OCI-LY1 (cell line): ENCODE results near the gene PRDM8.

ENCODE experiments used
- H2AFZ ChIP-seq: fragments of 200-600 bp; sonication (generic), shearing (Covaris generic); 2 replicates; pipeline ENCODE4 v1.6.0; 2014; ENCODE audit warnings: antibody characterized with exemption, mild to moderate bottlenecking, low read length
- H3F3A ChIP-seq: fragments of 200-600 bp; sonication (generic), shearing (Covaris generic); 2 replicates; pipeline ENCODE4 v1.6.0; 2014; ENCODE audit warnings: mild to moderate bottlenecking, antibody characterized with exemption, low read length, moderate library complexity; ENCODE audit not compliant: insufficient read depth
- H3K27ac ChIP-seq: fragments of 200-600 bp; sonication (generic); 2 replicates; pipeline ENCODE4 v1.5.1; 2014; ENCODE audit warnings: low read length, mixed run types, mild to moderate bottlenecking, low read depth; ENCODE audit not compliant: poor library complexity, severe bottlenecking
- H3K27me3 ChIP-seq: fragments of 200-600 bp; sonication (generic); 2 replicates; pipeline ENCODE4 v1.6.0; 2014; ENCODE audit warnings: antibody characterized with exemption, mild to moderate bottlenecking, low read length, moderate library complexity; ENCODE audit not compliant: insufficient read depth
- H3K36me3 ChIP-seq: fragments of 200-600 bp; sonication (generic); 2 replicates; pipeline ENCODE4 v1.6.1; 2014; ENCODE audit warnings: mild to moderate bottlenecking, antibody characterized with exemption, low read length, moderate library complexity, mixed read lengths; ENCODE audit not compliant: insufficient read depth
- H3K4me1 ChIP-seq: fragments of 200-600 bp; sonication (generic); 2 replicates; pipeline ENCODE4 v1.5.1; 2014; ENCODE audit warnings: mild to moderate bottlenecking, low read length, moderate library complexity; ENCODE audit not compliant: insufficient read depth, severe bottlenecking
- H3K4me2 ChIP-seq: fragments of 200-600 bp; sonication (generic), shearing (Covaris generic); 2 replicates; pipeline ENCODE4 v1.6.1; 2014; ENCODE audit warnings: low read length
- H3K4me3 ChIP-seq: fragments of 200-600 bp; sonication (generic); 2 replicates; pipeline ENCODE4 v1.5.1; 2014; ENCODE audit warnings: low read length, low read depth, mild to moderate bottlenecking, mixed read lengths; ENCODE audit not compliant: poor library complexity, severe bottlenecking
- H3K79me2 ChIP-seq: fragments of 200-600 bp; shearing (Covaris generic); 2 replicates; pipeline ENCODE4 v1.6.1; 2016; ENCODE audit warnings: mixed run types, low read length, mixed read lengths; ENCODE audit not compliant: insufficient read depth
- H3K9ac ChIP-seq: fragments of 200-600 bp; sonication (generic), shearing (Covaris generic); 2 replicates; pipeline ENCODE4 v1.6.1; 2014; ENCODE audit warnings: mild to moderate bottlenecking, low read length, mixed read lengths
- H3K9me2 ChIP-seq: fragments of 200-600 bp; sonication (generic), shearing (Covaris generic); 2 replicates; pipeline ENCODE4 v1.6.1; 2014; ENCODE audit warnings: low read depth, mild to moderate bottlenecking, low read length, mixed read lengths
- H3K9me3 ChIP-seq: fragments of 200-600 bp; shearing (Covaris generic); 2 replicates; pipeline ENCODE4 v1.6.1; 2014; ENCODE audit warnings: low read length, mixed read lengths
- H4K20me1 ChIP-seq: fragments of 200-600 bp; sonication (generic), shearing (Covaris generic); 2 replicates; pipeline ENCODE4 v1.6.0; 2016; ENCODE audit warnings: mild to moderate bottlenecking, low read length; ENCODE audit not compliant: insufficient read depth
- EZH2 ChIP-seq: fragments of 200-600 bp; sonication (generic), shearing (Covaris generic); IDR thresholded peaks from 2 replicates; pipeline ENCODE4 v1.8.0; 2017; ENCODE audit warnings: borderline replicate concordance, mixed run types, mild to moderate bottlenecking, antibody characterized with exemption, low read length, moderate library complexity, mixed read lengths
- TF ChIP-seq, protein P1 (sequence below): fragments of 200-600 bp; sonication (generic), shearing (Covaris generic); IDR thresholded peaks from 2 replicates; pipeline ENCODE4 v1.5.1; 2017; ENCODE audit warnings: mild to moderate bottlenecking, antibody characterized with exemption, low read length, moderate library complexity, mixed read lengths

Gene PRDM8

DNA sequence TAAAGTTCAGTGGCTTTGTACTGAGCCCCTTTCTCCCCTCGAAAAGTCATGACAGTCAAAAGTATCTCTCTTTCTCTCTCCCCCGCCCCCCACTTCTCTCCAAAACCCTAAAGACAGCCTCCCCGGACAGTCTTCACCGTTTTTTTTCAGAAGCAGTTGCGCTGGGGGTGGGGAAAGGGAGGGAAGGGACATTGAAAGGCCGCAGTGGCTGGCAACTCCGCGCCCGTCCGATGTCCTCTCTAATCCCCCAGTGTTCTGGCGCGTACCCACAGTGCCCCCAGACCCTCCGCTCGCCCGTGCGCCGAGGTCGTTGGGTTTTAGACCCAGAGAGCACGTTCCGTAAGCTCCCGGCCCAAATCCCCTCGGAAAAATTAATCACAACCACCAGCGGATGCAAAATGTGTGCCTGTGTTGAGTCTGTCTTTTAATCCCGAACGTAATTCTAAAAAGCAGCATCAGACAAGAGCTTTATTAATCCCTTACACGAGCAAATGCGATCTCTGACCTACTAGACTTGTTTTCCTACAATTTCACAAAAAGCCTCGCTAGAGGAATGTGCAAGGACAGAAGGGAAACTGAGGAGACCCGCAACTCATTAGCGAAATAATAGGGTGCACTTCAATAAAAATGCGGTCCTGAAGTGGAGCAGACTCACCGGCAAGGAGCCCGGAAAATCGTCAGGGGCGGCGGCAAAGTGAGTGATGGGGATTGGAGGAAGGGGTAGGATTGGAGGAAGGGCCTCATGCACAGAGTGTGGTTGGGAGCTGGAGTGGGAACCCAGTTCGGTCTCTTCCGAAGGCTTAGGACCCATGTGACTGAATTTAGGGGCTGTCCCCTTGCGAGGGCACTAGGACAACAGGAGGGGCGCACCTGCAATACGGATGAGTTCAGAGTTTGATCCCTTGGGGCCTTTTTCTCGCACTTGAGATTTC lies 12.2 kb upstream of the PRDM8 start:
- Histone ChIP-seq H3K4me1 (peaks cover 8% of the 10 kb centered on the region), H3K9ac (peak overlapping the region; percentile 49; the same call in 1 of the 2 replicates), H3K9me3 (no peaks in the 10 kb centered on the region), H4K20me1 (no peaks in the 10 kb centered on the region), H3K4me2 (peak overlapping the region; percentile 80), H3K4me3 (peak overlapping the region; percentile 63), H3K9me2 (no peaks in the 10 kb centered on the region), H3K27ac (no peak overlapping the region), H2AFZ (no peak overlapping the region), H3K27me3 (no peaks in the 10 kb centered on the region; the same call in 1 of the 2 replicates), H3F3A (no peaks in the 10 kb centered on the region), H3K36me3 (no peaks in the 10 kb centered on the region), H3K79me2 (no peaks in the 10 kb centered on the region)
- TF ChIP-seq, protein P1, sequence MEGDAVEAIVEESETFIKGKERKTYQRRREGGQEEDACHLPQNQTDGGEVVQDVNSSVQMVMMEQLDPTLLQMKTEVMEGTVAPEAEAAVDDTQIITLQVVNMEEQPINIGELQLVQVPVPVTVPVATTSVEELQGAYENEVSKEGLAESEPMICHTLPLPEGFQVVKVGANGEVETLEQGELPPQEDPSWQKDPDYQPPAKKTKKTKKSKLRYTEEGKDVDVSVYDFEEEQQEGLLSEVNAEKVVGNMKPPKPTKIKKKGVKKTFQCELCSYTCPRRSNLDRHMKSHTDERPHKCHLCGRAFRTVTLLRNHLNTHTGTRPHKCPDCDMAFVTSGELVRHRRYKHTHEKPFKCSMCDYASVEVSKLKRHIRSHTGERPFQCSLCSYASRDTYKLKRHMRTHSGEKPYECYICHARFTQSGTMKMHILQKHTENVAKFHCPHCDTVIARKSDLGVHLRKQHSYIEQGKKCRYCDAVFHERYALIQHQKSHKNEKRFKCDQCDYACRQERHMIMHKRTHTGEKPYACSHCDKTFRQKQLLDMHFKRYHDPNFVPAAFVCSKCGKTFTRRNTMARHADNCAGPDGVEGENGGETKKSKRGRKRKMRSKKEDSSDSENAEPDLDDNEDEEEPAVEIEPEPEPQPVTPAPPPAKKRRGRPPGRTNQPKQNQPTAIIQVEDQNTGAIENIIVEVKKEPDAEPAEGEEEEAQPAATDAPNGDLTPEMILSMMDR: no peak
- no peak for TF ChIP-seq EZH2

DNA sequence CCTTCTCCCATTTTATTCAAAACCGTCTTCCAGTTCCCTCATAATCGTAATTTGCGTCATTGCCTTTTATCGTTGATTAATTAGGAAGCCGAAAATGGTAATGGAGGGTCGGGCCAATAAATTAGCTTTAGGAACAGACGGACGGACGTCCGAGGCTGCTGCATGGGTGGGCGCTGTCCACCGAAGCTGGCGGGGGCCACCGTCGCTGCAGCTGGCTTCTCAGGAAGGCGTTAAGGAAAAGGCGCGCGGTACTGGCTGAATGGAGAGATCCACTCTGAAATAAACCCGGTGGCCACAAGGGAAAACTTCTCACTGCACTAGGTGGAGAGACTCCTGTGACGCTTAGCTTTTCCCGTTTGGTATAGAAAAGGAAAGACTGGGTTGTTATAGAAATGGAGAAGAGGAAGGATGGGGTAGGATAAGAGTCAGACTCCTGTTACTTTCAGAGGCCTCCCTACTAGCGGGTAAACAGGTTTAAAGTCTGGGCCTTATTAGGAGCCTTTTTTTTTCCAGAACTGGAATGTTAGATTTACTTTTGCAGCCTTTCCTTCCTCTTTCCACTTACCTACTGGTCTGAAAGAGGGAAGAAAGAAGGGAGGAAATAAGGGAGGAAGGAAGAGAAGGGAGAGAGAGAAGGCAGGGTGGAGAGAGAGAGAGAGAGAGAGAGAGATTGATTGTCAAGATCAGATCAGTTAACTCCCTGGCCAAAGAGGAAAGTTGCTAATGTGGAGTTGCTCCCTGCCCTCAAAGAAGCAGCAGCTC lies 11.3 kb upstream of the PRDM8 start:
- no peak overlapping the region for H3K9ac ChIP-seq
- H3F3A ChIP-seq: no peaks in the 10 kb centered on the region
- H3K4me2 ChIP-seq: no peak overlapping the region
- TF ChIP-seq, protein P1: no peak
- TF ChIP-seq EZH2: no peak
- H3K27me3 ChIP-seq: peaks cover 4% of the 10 kb centered on the region; the same call in 1 of the 2 replicates
- no peak overlapping the region for H3K27ac ChIP-seq
- no peak overlapping the region for H3K4me3 ChIP-seq
- H2AFZ ChIP-seq: no peak overlapping the region
- peaks cover 8% of the 10 kb centered on the region for H3K4me1 ChIP-seq
- H4K20me1 ChIP-seq: no peaks in the 10 kb centered on the region
- H3K9me2 ChIP-seq: no peaks in the 10 kb centered on the region
- no peaks in the 10 kb centered on the region for H3K79me2 ChIP-seq
- H3K36me3 ChIP-seq: no peaks in the 10 kb centered on the region
- no peaks in the 10 kb centered on the region for H3K9me3 ChIP-seq

GRCh38 chr4:80186676-80187075 lies 10.6 kb upstream of the PRDM8 start:
- no peaks in the 10 kb centered on the region for H3K9me2 ChIP-seq
- H3K27me3 ChIP-seq: peaks cover 4% of the 10 kb centered on the region; the same call in 1 of the 2 replicates
- no peak overlapping the region for H3K9ac ChIP-seq
- H2AFZ ChIP-seq: no peak overlapping the region
- no peaks in the 10 kb centered on the region for H3F3A ChIP-seq
- no peaks in the 10 kb centered on the region for H3K79me2 ChIP-seq
- peaks cover 8% of the 10 kb centered on the region for H3K4me1 ChIP-seq
- no peak overlapping the region for H3K4me3 ChIP-seq
- no peaks in the 10 kb centered on the region for H4K20me1 ChIP-seq
- H3K36me3 ChIP-seq: no peaks in the 10 kb centered on the region
- TF ChIP-seq, protein P1: no peak
- no peak for TF ChIP-seq EZH2
- no peaks in the 10 kb centered on the region for H3K9me3 ChIP-seq
- no peak overlapping the region for H3K4me2 ChIP-seq
- H3K27ac ChIP-seq: no peak overlapping the region
